Upper lobe of right lung (tissue), 1 donor: Measurements from ENCODE around the gene SSX2IP. TPM values are rescaled to one million over a fixed set of nuclear protein-coding genes. Genes with fewer than 3 reads are reported as not detected.
"Not testable (repeated sequence)": the region's sequence is repeated elsewhere in the genome, so short reads cannot be mapped to it uniquely, and the experiment has no call there.

ENCODE experiments used
- ATAC-seq: fragments of 200-7000 bp; cut with Tn5 transposase; one replicate; pipeline ENCODE4 v1.9.1; 2020; ENCODE audit warnings: mild to moderate bottlenecking, moderate library complexity
- DNase-seq: peaks from one replicate; pipeline ENCODE4 v3.0.0-alpha.2; 2020
- H3K27ac ChIP-seq: fragments of 200-600 bp; one replicate; pipeline ENCODE4 v1.8.0; 2022
- H3K27me3 ChIP-seq: fragments of 200-600 bp; one replicate; pipeline ENCODE4 v1.8.0; 2022; ENCODE audit warnings: mild to moderate bottlenecking
- H3K36me3 ChIP-seq: fragments of 200-600 bp; one replicate; pipeline ENCODE4 v1.8.0; 2022
- H3K4me1 ChIP-seq: fragments of 200-600 bp; one replicate; pipeline ENCODE4 v1.8.0; 2022
- H3K4me3 ChIP-seq: fragments of 200-600 bp; one replicate; pipeline ENCODE4 v1.8.0; 2022; ENCODE audit warnings: mild to moderate bottlenecking
- H3K9me3 ChIP-seq: fragments of 200-600 bp; one replicate; pipeline ENCODE4 v1.8.0; 2022
- intact Hi-C: fragments of 100-400 bp; cut with DNase I; formaldehyde crosslinking; loops from one replicate; pipeline ENCODE4 v1.11.0; 2022
- total RNA-seq: library from RNA; stranded (reverse); fragmentation: NEBNext Ultra II Directional; extraction: Animal tissue kit (Norgen Biotek cat#: 25700); gene quantifications from one replicate; pipeline ENCODE4 v1.2.1, GENCODE V29; 2021
- TF ChIP-seq, protein P1 (sequence below): fragments of 200-600 bp; IDR thresholded peaks from one replicate; pipeline ENCODE4 v1.8.0; 2022; ENCODE audit warnings: antibody characterized with exemption
- donor health status: DM: no; HTN: yes; CAD: no; lungs with severe emphysema.

Gene SSX2IP
- total RNA-seq, 1 donor from 2014 or later = 8.5 TPM

DNA sequence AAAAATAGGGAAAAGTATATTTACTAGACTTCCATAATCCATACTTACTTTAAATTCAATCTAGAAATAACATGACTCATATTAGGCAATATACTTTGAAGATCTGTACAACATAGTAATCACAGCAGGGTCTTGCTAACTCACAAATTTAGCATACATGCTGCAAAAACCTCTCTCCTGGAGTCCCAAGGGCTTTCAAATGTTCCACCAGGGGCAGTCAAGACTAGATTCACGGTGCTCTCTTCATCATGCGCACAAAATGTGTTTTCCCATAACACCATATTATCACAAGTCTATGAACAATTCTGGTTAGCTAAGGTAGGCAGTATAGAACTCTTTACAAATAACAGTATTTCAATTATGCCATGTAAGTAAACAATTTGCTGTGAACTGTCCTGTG, 45.8 kb downstream of the SSX2IP start:
- Histone ChIP-seq H3K27me3 (no peaks in the 10 kb centered on the region), H3K4me3 (no peak overlapping the region), H3K27ac (no peak overlapping the region), H3K9me3 (no peaks in the 10 kb centered on the region), H3K4me1 (no peaks in the 10 kb centered on the region), H3K36me3 (peaks cover 4% of the 10 kb centered on the region)
- DNase-seq (no peak), ATAC-seq (no peak)
- TF ChIP-seq, protein P1, sequence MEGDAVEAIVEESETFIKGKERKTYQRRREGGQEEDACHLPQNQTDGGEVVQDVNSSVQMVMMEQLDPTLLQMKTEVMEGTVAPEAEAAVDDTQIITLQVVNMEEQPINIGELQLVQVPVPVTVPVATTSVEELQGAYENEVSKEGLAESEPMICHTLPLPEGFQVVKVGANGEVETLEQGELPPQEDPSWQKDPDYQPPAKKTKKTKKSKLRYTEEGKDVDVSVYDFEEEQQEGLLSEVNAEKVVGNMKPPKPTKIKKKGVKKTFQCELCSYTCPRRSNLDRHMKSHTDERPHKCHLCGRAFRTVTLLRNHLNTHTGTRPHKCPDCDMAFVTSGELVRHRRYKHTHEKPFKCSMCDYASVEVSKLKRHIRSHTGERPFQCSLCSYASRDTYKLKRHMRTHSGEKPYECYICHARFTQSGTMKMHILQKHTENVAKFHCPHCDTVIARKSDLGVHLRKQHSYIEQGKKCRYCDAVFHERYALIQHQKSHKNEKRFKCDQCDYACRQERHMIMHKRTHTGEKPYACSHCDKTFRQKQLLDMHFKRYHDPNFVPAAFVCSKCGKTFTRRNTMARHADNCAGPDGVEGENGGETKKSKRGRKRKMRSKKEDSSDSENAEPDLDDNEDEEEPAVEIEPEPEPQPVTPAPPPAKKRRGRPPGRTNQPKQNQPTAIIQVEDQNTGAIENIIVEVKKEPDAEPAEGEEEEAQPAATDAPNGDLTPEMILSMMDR = no peak
- intact Hi-C loops = no loop called here

DNA sequence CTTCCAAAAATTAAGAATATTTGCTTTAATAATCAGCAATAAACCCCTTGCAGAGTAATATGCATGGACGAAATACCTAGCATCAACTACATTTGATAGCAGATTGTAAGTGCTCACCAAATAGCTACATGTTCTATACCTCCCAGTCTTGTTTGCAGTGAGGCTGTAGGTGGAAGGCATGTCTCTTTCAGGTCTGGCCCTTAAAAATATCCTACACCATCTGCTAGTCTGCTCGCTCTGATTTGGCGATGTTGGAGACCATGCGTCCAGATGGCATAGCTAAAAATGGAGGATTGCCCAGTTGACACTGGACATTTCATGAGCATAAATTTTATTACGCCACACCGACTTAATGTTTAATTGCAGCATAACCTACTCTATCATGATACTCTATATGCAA, 47.1 kb downstream of the SSX2IP start:
- ATAC-seq (no peak), DNase-seq (no peak)
- Histone ChIP-seq H3K4me3 (no peak overlapping the region), H3K27me3 (no peaks in the 10 kb centered on the region), H3K4me1 (no peaks in the 10 kb centered on the region), H3K27ac (no peak overlapping the region), H3K9me3 (no peaks in the 10 kb centered on the region), H3K36me3 (no peaks in the 10 kb centered on the region)
- intact Hi-C loops = no loop called here
- TF ChIP-seq, protein P1 = no peak

DNA sequence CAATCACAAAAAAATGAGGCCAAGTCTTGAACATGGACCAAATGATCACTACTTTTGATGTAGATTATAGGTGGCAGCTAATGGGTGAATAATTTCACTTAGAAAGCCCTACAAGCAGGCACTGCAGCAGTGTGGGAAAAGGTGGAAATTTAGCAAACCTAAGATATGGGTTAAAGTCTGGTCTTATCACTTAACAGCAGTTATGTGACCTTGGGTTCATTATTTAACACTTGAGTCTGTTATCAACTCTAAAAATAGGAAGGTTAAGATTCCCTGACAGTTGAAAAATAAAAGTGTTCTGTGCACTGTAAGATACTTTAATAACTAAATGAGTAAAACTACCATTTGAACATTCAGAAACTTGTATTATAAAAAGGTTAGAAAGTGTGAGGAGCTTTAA, 47.5 kb downstream of the SSX2IP start:
- no peaks in the 10 kb centered on the region for H3K9me3 ChIP-seq
- TF ChIP-seq, protein P1 = no peak
- H3K4me1 ChIP-seq = no peaks in the 10 kb centered on the region
- intact Hi-C loops = no loop called here
- H3K36me3 ChIP-seq = no peaks in the 10 kb centered on the region
- DNase-seq (no peak), ATAC-seq (no peak)
- no peaks in the 10 kb centered on the region for H3K27me3 ChIP-seq
- no peak overlapping the region for H3K27ac ChIP-seq
- H3K4me3 ChIP-seq = no peak overlapping the region

DNA sequence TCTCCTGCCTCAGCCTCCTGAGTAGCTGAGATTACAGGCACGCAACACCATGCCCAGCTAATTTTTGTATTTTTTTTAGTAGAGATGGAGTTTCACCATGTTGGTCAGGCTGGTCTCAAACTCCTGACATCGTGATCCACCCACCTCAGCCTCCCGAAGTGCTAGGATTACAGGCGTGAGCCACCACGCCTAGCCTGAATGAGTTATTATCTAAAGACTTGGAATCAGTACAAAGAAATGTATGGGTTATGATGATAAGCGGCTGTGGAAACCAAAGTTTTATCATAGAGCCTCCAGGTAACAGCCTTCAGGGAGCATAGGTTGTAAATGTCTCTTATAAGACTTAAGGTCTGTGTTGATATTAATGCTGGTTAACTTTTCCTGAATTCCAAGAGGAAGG, 50.5 kb downstream of the SSX2IP start:
- H3K27ac ChIP-seq, H3K36me3 ChIP-seq, H3K4me1 ChIP-seq, DNase-seq, H3K9me3 ChIP-seq, H3K4me3 ChIP-seq, H3K27me3 ChIP-seq, ATAC-seq, intact Hi-C loops: not testable (repeated sequence)

DNA sequence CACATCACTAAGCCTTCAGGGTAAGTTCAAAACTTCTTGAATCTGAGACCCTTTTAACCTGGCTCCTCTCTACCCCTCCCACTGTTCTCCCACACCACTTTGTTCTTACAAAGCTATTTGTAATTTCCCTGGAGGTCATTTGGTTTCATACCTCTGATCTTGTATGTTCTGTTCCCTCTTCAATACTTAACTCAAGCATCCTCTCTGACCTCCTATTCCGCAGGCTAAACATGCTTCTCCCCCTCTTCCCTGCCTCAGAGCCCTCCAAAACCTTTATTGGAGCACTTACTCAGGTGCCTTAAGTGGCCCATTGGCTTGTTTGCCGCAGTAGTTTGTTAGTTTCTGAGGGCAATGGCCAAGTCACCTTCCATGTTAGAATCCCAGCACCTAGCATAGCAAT, 54.8 kb downstream of the SSX2IP start:
- Histone ChIP-seq H3K36me3 (no peaks in the 10 kb centered on the region), H3K9me3 (no peaks in the 10 kb centered on the region), H3K27ac (no peak overlapping the region), H3K4me1 (no peaks in the 10 kb centered on the region), H3K27me3 (no peaks in the 10 kb centered on the region), H3K4me3 (no peak overlapping the region)
- intact Hi-C loops = no loop called here
- DNase-seq (no peak), ATAC-seq (peak; percentile 30)
- TF ChIP-seq, protein P1 = no peak

GRCh38 chr1:84634536-84635205, 55.6 kb downstream of the SSX2IP start:
- intact Hi-C loops = no loop called here
- ATAC-seq (no peak), DNase-seq (no peak)
- Histone ChIP-seq H3K27me3 (no peaks in the 10 kb centered on the region), H3K9me3 (no peaks in the 10 kb centered on the region), H3K4me1 (no peaks in the 10 kb centered on the region), H3K4me3 (no peak overlapping the region), H3K27ac (no peak overlapping the region), H3K36me3 (no peaks in the 10 kb centered on the region)
- TF ChIP-seq, protein P1 = no peak
